Neural cell (in vitro differentiated cells): ENCODE results near the gene MYO1F.

Experiments
- CTCF ChIP-seq: fragments of 450-650 bp; IDR thresholded peaks from 2 replicates; pipeline ENCODE4 v1.5.1; 2014; ENCODE audit warnings: antibody characterized with exemption, mild to moderate bottlenecking, moderate library complexity; ENCODE audit not compliant: poor library complexity, severe bottlenecking
- EP300 ChIP-seq: fragments of 450-650 bp; conservative IDR thresholded peaks from 2 replicates; pipeline ENCODE4 v1.6.1; 2014; ENCODE audit warnings: antibody characterized with exemption, mild to moderate bottlenecking, moderate library complexity; ENCODE audit not compliant: poor library complexity, severe bottlenecking
- POLR2AphosphoS5 ChIP-seq: IDR thresholded peaks from 2 replicates; pipeline ENCODE4 v1.6.1; 2012
- REST ChIP-seq: IDR thresholded peaks from 2 replicates; pipeline ENCODE4 v1.6.1; 2012; ENCODE audit warnings: borderline replicate concordance
- TAF1 ChIP-seq: IDR thresholded peaks from 2 replicates; pipeline ENCODE4 v1.6.1; 2012; ENCODE audit warnings: low read depth

GRCh38 chr19:8477889-8478288, 99.4 kb downstream of the MYO1F start:
- TF ChIP-seq CTCF (no peak), TAF1 (no peak), EP300 (no peak), REST (no peak), POLR2AphosphoS5 (no peak)
